Activated CD4-positive, alpha-beta memory T cell treated with anti-CD3 and anti-CD28 coated beads, Interleukin-2, amount 10 ng/mL, durations not matched to agents 7 days and 5 days (primary cell): ENCODE data around the gene AKR1C4. TPM values are rescaled to one million over a fixed set of nuclear protein-coding genes. Genes with fewer than 3 reads are reported as not detected.

ENCODE experiments used
- CTCF ChIA-PET: fragments of 350-600 bp; sonication (Branson Sonifier 250); formaldehyde crosslinking; loops from one replicate; lab custom pipeline; 2021; ENCODE audit warnings: antibody characterized with exemption, inconsistent platforms; lab: Charles Lee
- POLR2A ChIA-PET: fragments of 350-600 bp; sonication (Branson Sonifier 250); formaldehyde crosslinking; loops from one replicate; lab custom pipeline; 2021; ENCODE audit warnings: antibody characterized with exemption; lab: Charles Lee
- DNase-seq: peaks from one replicate; pipeline ENCODE4 v3.0.0-alpha.2; 2020
- H3K27ac Mint-ChIP-seq: one replicate; pipeline ENCODE4 v1.8.0; 2021; ENCODE audit warnings: mild to moderate bottlenecking, mixed read lengths
- H3K27me3 Mint-ChIP-seq: one replicate; pipeline ENCODE4 v1.8.0; 2021; ENCODE audit warnings: mixed read lengths
- H3K36me3 Mint-ChIP-seq: one replicate; pipeline ENCODE4 v1.8.0; 2021; ENCODE audit warnings: low read depth, mixed read lengths
- H3K4me1 Mint-ChIP-seq: one replicate; pipeline ENCODE4 v1.8.0; 2021; ENCODE audit warnings: mixed read lengths
- H3K4me3 Mint-ChIP-seq: one replicate; pipeline ENCODE4 v1.8.0; 2021; ENCODE audit warnings: mild to moderate bottlenecking, mixed read lengths
- H3K9me3 Mint-ChIP-seq: one replicate; pipeline ENCODE4 v1.8.0; 2021; ENCODE audit warnings: mixed read lengths
- total RNA-seq, 2 experiments: library from RNA; stranded (reverse); gene quantifications; one replicate each; pipeline ENCODE4 v1.2.3, GENCODE V29; 2021

Gene AKR1C4
- total RNA-seq, 2 experiments from 2014 or later = not detected

GRCh38 chr10:5259952-5260578, 63.4 kb downstream of the AKR1C4 start:
- Mint-ChIP-seq H3K4me3 (no peak overlapping the region), H3K9me3 (peaks cover 6% of the 10 kb centered on the region), H3K4me1 (no peaks in the 10 kb centered on the region), H3K27ac (no peak overlapping the region), H3K27me3 (no peaks in the 10 kb centered on the region), H3K36me3 (peaks cover 43% of the 10 kb centered on the region)
- CTCF ChIA-PET = no interaction called here
- POLR2A ChIA-PET = no interaction called here
- DNase-seq = no peak

DNA sequence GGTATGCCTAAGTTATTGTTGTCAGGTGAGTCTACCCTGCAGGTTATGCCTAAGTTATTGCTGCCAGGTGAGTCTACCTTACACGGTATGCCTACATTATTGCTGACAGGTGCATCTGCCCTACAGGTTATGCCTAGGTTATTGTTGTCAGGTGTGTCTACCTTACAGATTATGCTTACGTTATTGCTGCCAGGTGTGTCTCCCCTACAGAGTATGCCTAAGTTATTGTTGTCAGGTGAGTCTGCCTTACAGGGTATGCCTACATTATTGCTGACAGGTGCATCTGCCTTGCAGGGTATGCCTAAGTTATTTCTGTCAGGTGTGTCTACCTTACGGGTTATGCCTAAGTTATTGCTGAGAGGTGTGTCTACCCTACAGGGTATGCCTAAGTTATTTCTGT, 64.2 kb downstream of the AKR1C4 start:
- Mint-ChIP-seq H3K27ac (no peak overlapping the region), H3K4me1 (no peaks in the 10 kb centered on the region), H3K27me3 (no peaks in the 10 kb centered on the region), H3K9me3 (peaks cover 11% of the 10 kb centered on the region), H3K36me3 (peaks cover 44% of the 10 kb centered on the region), H3K4me3 (no peak overlapping the region)
- no peak for DNase-seq
- ChIA-PET CTCF (no interaction called here), POLR2A (no interaction called here)

GRCh38 chr10:5265139-5265538, 68.5 kb downstream of the AKR1C4 start:
- no peaks in the 10 kb centered on the region for H3K4me1 Mint-ChIP-seq
- no peak overlapping the region for H3K4me3 Mint-ChIP-seq
- no peak for DNase-seq
- ChIA-PET POLR2A (no interaction called here), CTCF (no interaction called here)
- peaks cover 60% of the 10 kb centered on the region for H3K36me3 Mint-ChIP-seq
- no peaks in the 10 kb centered on the region for H3K27me3 Mint-ChIP-seq
- H3K9me3 Mint-ChIP-seq = peaks cover 21% of the 10 kb centered on the region
- no peak overlapping the region for H3K27ac Mint-ChIP-seq

- ChIA-PET POLR2A (no interaction called here), CTCF (no interaction called here)
- no peak for DNase-seq
- Mint-ChIP-seq H3K4me1 (peaks cover 2% of the 10 kb centered on the region), H3K27me3 (no peaks in the 10 kb centered on the region), H3K36me3 (peaks cover 72% of the 10 kb centered on the region), H3K4me3 (no peak overlapping the region), H3K27ac (no peak overlapping the region), H3K9me3 (peaks cover 17% of the 10 kb centered on the region)
These were observed 69.7 kb downstream of the AKR1C4 start for GRCh38 chr10:5266351-5266750.

- Mint-ChIP-seq H3K36me3 (peaks cover 76% of the 10 kb centered on the region), H3K4me1 (peaks cover 6% of the 10 kb centered on the region), H3K4me3 (no peak overlapping the region), H3K9me3 (peaks cover 17% of the 10 kb centered on the region), H3K27me3 (no peaks in the 10 kb centered on the region), H3K27ac (no peak overlapping the region)
- ChIA-PET POLR2A (no interaction called here), CTCF (no interaction called here)
- DNase-seq = no peak
These were observed 70.2 kb downstream of the AKR1C4 start for GRCh38 chr10:5266804-5267203.

- H3K4me1 Mint-ChIP-seq = peaks cover 19% of the 10 kb centered on the region
These were observed 71.6 kb downstream of the AKR1C4 start for GRCh38 chr10:5268234-5268633.

More at GRCh38 chr10:5268234-5268633, 71.6 kb downstream of the AKR1C4 start:
- peaks cover 18% of the 10 kb centered on the region for H3K9me3 Mint-ChIP-seq
- H3K27me3 Mint-ChIP-seq = no peaks in the 10 kb centered on the region
- no peak overlapping the region for H3K27ac Mint-ChIP-seq
- CTCF ChIA-PET = no interaction called here
- no peak for DNase-seq
- H3K4me3 Mint-ChIP-seq = no peak overlapping the region
- POLR2A ChIA-PET = no interaction called here
- peaks cover 80% of the 10 kb centered on the region for H3K36me3 Mint-ChIP-seq

Other genes with a start within 250 kb of the AKR1C4 start
- gene AKR1C1, start 233.4 kb upstream of the AKR1C4 start, total RNA-seq = under 1 TPM; 0.33 to 0.85 TPM
- not detected for gene AKR1C2, start 193.0 kb upstream of the AKR1C4 start, total RNA-seq
- 1 to 10 TPM; 6.0 to 7.6 TPM for gene AKR1C3, start 102.4 kb upstream of the AKR1C4 start, total RNA-seq
- 1 to 10 TPM in 1 of 2 experiments, under 1 TPM in 1; 0.63 to 1.5 TPM for gene AKR1C8, start 11.7 kb upstream of the AKR1C4 start, total RNA-seq
- not detected for gene UCN3, start 168.1 kb downstream of the AKR1C4 start, total RNA-seq
- gene TUBAL3, start 208.0 kb downstream of the AKR1C4 start, total RNA-seq = not detected
- gene NET1, start 215.7 kb downstream of the AKR1C4 start, total RNA-seq = 10 to 100 TPM; 37.1 to 40.0 TPM